Measurements from ENCODE around the gene LPA.
"Not testable (repeated sequence)": the region's sequence is repeated elsewhere in the genome, so short reads cannot be mapped to it uniquely, and the experiment has no call there.

LPA gene

DNA sequence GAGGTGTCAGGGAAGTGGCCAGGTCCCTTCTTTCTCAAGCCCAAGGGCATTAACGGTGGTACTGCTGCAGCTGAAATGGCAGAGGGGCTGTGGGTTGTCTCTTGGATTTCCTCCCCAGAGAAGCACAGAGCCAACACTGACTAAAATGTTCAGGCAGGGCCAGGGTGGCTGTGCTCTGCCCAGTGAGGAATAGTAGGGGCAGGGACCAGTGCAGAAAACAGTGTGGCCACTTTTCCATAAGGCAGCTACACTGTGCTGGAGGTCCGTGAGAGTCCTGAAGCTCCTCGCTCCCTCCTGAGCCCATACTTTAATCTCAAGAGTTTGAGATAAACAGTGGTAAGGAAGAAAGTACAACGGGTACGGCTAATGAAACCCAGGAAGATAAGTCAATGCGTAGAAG is 4.5 kb downstream of the LPA start:
- DNase-seq: no peak

DNA sequence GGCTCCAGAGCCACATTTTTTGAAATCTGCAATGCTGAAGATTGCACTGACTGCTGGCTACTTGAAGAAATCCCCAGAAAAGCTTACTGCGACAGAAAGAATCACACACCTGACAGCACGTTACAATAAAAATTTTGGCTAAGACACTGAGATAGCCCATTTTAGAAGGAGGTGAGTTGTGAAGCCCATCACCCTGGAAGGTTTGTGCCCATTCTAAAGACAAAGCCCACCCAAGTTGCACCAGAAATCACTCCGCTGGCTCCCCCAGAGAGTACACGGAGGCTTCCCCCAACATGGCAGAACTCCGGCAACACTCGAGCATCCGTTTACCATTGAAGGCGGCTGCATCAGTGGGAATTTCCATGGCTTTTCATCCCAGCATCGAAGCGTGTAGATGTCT is 29.4 kb downstream of the LPA start:
- no peak for DNase-seq

DNA sequence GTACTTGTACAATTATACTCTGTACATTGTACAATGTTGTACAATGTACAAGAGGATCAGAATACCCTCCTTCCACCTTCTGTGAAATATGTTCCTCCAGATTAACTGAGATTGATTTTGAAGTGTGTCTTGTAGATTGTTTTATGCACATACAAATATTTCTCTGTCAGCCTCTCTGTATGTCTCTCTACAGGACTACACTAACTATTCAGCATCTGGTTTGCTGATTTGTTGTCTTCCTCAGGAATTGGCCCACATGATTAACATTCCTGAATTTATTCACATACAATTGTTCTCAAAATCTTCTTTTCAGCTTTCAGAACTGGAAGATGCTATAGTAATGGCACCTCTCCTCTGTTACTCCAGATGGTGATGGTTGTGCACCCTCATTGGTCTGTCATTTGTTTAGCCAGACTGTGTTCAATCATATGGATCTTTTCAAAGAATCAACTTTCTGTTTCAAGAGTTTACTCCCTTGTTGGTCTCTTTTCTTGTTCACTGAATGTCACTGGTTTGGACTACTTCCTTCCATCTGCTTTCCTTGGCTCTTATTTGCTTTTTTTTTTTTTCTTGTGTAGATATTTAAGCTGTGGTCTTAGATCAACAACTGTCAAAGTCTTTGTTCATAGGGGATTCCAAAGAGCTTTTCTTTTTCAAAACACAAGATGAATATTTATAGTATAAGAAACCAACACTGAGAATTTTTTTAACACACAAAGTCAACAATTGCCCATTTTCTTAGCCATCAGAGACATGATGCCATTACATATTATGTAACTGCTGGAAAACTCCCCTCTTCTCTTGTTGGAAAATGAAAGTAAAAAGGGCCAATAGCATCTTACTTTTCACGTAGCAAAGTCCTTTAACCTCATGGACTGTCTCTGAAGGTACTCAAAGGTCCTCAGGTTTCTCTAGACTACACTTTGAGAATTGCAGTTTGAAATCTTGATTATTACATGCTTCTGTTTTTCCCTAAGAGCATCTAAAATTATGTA is 67.9 kb downstream of the LPA start:
- DNase-seq: no peak

DNA sequence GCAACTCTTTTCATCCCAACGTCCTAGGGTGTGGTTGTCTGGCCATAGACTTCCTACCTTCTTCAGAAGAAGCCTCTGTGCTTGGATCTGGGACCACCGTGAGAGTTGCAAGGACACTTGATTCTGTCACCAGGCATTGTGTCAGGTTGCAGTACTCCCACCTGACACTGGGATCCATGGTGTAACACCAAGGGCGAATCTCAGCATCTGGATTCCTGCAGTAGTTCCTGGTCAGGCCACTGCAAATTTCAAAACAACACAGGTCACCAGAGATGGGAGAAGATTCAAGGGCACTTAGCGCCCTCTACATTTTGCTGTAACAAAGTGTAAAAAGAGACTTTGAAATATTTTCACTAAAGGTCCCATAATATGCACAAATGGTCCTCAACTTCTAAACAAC is 68.8 kb downstream of the LPA start:
- not testable (repeated sequence) for DNase-seq

DNA sequence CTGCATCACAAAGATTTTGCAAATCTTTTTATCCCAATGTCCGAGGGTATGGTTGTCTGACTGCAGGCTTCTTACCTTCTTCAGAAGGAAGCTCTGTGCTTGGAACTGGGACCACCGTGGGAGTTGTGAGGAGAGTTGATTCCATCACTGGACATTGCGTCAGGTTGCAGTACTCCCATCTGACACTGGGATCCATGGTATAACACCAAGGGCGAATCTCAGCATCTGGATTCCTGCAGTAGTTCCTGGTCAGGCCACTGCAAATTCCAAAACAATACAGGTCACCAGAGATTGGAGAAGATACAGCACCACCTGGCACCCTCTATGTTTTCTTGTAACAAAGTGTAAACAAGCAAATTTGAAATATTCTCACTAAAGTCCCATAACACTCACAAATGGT is 77.7 kb downstream of the LPA start:
- no peak for DNase-seq

DNA sequence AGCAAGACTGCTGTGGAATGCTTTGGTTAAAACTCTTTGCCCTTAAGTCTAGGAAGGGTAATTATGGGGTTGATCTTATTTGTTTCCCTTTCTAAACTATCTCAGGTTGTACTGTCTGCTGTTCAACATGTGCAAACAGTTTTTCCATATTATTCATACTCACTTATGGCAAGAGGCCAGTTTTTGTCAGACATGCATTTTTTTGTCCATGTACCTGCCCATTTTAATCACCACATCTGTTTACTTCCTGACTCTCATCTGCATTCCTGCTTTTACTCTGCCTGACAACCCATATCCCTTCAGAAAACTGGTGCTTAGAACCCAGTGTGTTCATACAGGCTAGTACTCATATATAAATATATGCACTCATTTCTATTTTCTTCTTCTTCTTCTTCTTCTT is 80.3 kb downstream of the LPA start:
- DNase-seq: no peak

DNA sequence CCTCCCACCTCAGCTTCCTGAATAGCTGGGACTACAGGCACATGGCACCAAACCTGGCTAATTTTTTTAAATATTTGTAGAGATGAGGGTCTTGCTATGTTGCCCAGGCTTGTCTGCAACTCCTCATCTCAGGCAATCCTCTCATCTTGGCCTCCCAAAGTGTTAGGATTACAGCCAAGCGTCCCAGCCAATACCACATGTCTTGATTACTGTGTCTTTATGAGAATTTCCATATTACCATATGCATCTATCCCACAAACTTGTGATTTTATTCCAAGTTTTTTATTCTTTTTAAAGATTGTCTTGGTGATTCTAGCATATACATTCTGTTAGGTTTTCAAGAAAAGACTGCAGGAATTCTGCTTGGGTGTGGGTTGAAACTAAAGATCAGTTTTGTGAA is 82.7 kb downstream of the LPA start:
- no peak for DNase-seq

DNA sequence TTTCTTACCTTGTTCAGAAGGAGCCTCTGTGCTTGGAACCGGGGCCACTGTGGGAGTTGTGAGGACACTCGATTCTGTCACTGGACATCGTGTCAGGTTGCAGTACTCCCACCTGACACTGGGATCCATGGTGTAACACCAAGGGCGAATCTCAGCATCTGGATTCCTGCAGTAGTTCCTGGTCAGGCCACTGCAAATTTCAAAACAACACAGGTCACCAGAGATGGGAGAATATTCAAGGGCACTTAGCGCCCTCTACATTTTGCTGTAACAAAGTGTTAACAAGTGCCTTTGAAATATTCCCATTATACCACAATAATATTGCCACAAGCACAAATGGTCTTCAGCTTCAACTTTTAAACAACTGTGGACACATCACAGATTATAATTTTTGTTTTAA is 85.6 kb downstream of the LPA start:
- not testable (repeated sequence) for DNase-seq

DNA sequence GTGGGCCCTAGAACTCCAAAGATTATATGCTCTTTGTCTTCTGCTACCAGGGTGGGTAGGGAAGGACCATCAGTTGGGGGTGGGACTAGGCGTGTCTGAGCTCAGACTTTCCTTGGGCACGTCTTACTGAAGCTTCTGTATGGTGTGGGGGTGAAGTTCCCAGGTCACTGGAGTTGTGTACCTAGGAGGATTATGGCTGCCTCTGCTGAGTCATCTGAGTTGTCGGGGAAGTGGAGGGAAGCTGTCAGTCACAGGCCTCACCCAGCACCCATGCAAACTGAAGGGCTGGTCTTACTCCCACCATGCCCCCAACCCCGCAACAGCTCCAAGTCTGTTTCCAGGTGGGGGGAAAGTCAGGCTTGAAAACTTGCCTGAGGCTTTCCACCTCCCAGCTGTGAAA is 90.1 kb downstream of the LPA start:
- no peak for DNase-seq

DNA sequence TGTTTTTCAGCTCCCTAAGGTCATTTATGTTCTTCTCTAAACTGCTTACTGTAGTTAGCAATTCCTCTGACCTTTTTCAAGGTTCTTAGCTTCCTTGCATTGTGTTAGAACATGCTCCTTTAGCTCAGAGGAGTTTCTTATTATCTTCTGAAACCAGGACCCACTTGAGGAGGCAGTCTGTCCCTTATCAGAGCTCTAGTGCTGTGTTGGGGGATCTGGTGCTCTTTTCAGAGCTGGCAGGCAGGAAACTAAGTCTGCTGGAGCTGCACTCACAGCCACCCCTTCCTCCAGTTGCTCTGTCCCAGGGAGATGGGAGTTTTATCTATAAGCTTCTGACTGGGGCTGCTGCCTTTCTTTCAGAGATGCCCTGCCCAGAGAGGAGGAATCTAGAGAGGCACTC is 92.9 kb downstream of the LPA start:
- DNase-seq: not testable (repeated sequence)

DNA sequence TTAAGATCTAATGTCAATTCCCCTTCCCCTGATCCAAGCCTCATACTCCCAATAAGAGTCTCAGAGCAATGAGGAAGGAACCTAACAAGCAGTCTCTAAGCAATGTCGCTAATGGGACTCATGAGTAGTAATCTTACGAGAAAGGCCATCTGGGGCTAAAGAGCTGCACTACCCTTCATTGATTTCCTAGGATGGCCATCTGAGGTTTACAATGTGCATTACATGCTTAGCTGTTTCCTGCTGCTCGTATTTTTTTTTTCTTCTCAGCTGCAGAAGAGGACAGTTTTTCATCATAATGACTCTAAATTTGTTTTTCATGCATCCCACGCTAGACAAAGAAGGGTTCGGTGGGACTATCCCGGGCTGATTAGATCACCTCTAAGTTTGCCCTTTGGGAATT is 119.3 kb downstream of the LPA start:
- DNase-seq: no peak

DNA sequence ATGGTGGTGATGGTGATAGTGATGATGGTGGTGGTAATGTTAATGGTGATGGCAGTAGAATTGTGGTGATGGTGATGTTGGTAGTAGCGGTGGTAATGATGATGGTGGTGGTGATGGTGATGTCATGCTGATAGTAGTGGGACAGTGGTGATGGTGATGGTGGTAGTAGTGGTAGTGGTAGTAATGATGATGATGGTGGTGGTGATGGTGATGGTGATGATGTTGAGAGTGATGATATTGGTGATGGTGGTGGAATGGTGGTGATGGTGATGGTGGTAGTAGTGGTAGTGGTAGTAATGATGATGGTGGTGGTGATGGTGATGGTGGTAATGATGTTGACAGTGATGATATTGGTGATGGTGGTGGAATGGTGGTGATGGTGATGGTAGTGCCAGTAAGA is 128.8 kb downstream of the LPA start:
- no peak for DNase-seq

DNA sequence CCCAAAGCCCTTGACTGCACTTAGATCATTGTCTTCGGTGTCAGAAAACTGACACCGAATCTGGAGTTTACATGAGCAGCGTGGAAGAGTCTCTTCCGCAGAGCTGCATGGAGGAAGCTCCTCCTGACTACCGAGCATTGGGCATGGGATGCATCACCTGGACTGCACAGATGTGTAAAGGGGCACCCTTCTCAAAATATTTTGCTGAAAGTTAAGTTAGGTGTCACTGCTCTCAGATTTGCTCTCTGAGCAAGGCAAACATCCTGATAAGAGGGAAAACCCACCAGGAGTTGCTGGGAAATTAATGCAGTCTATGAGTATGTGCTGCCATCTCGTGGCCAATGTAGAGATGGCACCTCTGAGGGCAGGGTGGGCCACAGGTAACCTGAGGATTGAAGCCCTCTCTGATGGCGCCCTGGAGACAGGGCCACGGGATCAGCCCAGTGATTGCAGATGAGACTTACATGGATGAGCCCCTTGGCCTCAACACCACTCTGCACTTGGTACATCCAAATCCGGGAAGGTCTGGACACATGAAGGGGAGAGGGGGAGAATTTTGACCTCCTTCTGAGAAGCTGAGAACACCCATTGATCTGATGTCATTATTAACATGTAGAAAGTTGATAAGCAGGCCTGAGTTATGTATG is 129.9 kb downstream of the LPA start:
- DNase-seq: no peak

DNA sequence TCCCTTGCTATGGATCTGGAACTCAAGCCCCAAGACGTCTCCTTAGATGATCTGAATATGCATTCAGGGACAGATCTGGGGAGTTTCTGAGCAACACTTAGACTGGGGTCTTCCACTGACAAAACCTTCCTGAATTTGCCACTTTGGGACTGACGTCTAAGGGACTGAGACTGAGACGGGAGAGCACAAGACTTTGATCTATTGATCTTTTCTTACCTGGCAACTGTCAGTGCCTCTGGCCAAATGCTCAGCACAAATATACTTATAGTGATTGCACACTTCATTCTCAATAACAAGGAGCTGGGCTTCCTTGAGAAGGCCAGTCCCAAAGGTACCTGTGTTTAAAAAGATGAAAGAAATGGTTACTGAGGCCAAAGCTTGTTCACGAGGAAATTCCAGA is 131.8 kb downstream of the LPA start:
- DNase-seq: no peak

DNA sequence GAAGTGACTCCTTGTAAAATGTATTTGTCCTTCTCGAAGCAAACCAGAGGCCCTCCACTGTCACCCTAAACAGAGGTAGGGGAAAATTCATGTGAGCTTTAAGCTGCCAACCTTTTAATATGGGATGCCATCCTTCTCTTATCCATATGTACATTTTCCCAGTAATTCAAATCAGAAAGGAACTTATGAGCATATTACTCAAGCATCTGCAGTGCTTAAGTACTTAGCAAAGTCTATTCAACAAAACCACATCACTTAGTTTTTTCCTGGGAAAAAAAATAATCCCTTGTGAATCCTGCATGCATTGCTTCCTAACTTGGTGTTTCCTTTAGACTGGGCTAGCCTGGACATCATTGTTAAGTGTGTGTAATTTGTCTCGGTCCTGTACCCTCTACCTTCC is 132.2 kb downstream of the LPA start:
- DNase-seq: no peak

DNA sequence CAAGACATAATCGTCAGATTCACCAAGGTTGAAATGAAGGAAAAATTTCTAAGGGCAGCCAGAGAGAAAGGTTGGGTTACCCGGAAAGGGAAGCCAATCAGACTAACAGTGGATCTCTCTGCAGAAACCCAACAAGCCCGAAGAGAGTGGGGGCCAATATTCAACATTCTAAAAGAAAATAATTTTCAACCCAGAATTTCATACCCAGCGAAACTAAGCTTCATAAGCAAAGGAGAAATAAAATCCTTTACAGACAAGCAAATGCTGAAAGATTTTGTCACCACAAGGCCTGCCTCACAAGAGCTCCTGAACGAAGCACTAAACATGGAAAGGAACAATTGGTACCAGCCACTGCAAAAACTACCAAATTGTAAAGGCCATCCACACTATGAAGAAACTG is 134.6 kb downstream of the LPA start:
- DNase-seq: not testable (repeated sequence)

DNA sequence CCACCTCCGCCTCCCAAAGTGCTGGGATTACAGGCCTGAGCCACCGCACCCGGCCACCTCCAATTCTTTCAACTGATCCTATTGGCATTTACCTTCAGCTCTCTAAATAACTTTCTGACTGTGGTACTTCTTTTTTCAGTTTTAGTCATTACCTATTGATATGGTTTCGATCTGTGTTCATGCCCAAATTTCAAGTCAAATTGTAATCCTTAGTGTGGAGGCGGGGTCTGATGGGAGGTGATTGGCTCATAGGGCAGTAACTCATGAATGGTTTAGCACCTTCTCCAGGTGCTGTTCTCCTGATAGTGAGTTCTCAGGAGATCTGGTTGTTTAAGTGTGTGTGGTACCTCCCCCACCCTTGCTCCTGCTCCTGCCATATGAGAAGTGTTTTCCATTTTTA is 140.9 kb downstream of the LPA start:
- DNase-seq: no peak

DNA sequence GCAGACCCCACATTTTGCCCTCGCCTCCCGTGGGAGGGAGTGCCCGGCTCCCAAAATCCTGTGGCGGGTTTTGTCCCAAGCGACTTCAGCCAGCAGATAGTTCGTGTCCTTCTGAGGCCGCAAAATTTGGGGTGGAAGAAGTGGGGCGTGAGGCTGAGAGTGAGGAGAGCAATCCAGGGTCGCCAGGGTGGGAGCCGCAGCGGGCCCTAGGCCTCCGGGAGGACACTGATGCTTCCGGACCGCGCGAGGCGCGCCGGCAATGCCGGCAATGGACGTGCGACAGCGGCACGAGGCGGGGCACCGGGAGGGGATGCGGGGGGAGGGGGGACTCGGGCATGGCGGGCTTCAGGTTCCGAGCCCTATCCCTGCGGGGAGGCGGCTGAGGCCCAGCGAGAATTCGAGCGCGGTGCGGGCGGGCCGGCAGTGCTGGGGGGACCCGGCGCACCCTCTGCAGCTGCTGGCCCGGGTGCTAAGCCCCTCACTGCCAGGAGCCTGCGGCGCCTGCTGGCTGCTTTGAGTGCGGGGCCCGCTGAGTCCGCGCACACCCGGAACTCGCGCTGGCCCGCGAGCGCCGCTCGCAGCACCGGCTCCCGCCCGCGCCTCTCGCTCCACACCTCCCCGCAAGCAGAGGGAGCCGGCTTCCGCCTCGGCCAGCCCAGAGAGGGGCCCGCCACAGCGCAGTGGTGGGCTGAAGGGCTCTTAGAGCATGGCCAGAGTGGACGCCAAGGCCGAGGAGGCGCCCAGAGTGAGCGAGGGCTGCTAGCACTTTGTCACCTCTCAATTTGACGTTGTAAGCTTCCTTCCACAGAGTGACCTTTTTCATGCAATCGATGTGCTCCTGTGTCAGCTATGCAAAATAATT is 143.8 kb downstream of the LPA start:
- DNase-seq: no peak

DNA sequence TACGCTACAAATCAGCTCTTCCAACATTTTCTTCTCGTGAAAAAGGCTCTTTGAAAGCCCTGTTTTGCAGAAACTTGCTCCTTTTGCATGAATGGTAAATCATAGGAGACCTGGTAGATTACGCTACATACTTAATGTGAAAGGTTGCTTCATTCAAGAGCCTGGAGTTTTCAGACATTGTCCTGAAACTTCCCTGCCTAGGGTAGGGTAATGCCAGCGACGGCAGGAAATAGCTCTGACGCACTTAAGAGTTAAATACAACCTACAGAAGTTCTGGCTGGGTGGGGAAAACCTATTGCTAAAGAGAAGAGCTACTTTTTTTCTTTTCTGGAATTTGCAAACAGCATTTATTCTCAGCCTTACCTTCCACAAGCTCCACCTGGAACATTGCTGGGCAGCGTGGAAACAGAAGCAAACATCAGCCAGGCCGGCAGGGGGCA is 144.5 kb downstream of the LPA start:
- no peak for DNase-seq

DNA sequence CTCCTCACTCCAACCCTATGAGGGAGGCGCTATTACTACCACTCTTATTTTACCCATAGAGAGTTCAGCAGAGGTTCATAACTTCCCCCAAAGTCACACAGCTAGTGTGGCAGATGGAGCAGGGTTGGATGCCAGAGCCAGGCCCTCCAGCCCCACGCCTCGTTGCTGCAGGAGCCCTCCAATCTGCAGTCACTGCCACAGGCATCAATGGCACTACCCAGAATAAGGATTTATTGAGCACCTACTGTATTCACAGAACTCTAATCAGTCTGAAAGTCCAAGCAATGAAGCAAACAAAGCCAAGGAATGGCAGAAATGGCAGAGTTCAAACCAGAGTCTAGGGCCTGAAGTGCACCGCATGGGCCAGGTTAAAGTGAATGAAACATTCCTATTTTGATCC is 144.9 kb downstream of the LPA start:
- DNase-seq: no peak

DNA sequence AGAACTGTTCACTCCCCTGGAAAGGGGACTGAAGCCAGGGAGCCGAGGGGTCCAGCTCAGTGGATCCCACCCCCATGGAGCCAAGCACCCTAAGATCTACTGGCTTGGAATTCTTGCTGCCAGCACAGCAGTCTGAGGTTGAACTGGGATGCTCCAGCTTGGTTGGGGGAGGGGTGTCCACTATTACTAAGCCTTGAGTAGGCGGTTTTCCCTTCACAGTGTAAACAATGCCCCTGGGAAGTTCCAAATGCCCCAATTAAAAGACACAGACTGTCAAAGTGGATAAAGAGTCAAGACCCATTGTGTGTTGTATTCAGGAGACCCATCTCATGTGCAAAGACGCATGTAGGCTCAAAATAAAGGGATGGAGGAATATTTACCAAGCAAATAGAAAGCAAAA is 150.2 kb downstream of the LPA start:
- no peak for DNase-seq

DNA sequence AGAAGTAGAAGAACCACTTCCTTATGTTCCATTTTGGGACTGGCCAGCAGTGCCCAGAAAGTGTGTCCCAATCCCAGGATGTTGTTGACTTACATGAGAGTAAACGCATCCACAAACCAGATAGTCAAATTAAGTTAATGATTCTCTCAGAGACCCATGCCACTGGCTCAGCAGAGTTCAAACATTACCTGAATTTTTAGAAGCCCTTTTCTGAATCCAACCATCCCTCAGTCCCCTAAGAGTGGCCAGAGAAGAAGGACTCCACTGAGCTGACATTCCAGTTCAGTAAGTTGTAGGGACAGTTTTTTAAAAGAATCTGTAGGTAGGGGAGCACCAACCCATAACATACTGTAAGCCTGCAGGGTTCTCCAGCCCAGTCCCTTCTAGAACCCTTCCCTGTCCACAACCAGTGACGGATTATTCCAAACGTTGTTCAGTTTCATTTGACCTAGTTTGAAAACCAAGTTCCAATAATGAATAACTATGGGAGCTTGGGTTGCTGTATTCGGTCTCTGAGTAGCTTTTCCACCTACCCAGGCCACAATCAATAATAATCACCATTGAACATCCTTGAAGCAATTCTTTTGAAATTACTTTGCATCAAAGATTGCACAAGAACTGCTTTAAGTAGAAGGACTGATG is 153.0 kb downstream of the LPA start:
- DNase-seq: no peak

DNA sequence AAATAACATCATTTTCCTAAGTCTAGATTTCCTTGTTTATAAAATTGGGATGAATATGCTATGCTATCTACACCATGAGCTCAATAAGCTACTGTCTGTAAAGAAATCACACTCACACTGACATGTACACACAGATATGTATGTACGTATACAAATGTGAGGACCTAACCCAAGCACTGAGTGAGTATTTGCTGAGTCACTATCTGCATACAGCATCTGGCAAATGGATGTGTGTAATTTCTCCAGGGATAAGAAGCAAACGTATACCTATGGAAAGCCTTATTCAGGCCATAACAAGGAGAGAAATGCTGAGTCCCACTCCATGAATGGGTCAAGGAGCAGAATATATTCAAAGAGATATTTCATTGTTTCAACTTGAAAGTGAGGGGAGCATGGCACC is 153.9 kb downstream of the LPA start:
- DNase-seq: no peak

Data from GF-D8 (cell line).